Testis (tissue), 2 donors: ENCODE measurements around the gene ITIH6.

Experiments used
- CTCF ChIP-seq, 3 experiments: fragments of 450-650 bp in 2 of 3; fragments of 200-600 bp in 1 of 3; sonication (generic) in 1 of 3; IDR thresholded peaks; one replicate each; pipeline ENCODE4 v1.5.1; 2016 to 2019; ENCODE audit warnings: antibody characterized with exemption in 3 of 3, mild to moderate bottlenecking in 2 of 3, moderate library complexity in 1 of 3
- POLR2A ChIP-seq: fragments of 450-650 bp; IDR thresholded peaks from one replicate; pipeline ENCODE4 v1.6.1; 2017; ENCODE audit warnings: antibody characterized with exemption, mild to moderate bottlenecking, moderate library complexity

DNA sequence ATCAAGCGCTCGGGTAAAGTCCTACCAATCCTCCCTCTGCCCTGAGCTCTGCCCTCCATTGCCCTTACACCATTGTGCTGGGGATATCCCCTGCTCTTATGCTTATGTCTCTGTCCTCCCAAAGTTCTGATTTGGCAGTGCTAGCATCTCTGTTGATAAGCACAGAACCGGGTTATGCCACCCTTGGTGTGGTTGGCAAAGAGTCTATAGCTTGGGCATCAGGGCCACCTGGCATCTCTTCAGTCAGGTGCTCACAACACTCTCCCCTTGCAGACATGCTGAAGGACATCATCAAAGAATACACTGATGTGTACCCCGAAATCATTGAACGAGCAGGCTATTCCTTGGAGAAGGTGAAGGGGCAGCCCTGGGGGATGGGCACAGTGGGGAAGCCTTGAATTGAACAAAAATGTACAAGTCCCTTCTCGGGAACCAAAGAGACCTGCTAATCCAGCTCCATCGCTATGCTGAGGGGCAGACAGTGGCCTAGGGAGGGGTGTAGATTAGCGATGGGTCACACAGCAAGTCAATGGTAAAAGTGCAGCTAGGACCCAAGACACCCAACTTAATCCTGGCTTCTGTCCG is 13.3 kb upstream of the ITIH6 start:
- TF ChIP-seq CTCF (IDR thresholded peaks at IDR 0.05) (no peak), POLR2A (no peak)
